Breast epithelium (tissue), 4 donors: Measurements from ENCODE around the gene POC5. TPM values are rescaled to one million over a fixed set of nuclear protein-coding genes. Genes with fewer than 3 reads are reported as not detected.

ENCODE experiments used
- DNase-seq, 2 donors: peaks; one replicate each; pipeline ENCODE4 v3.0.0-alpha.2; 2019; ENCODE audit warnings: low spot score in 2 of 2
- H3K27ac ChIP-seq, 2 donors: fragments of 200-600 bp; sonication (generic) in 1 of 2; one replicate each; pipeline ENCODE4 v1.5.1; 2016 to 2019; ENCODE audit warnings: mild to moderate bottlenecking in 1 of 2
- H3K27me3 ChIP-seq, 2 donors: fragments of 200-600 bp; sonication (generic) in 1 of 2; one replicate each; pipeline versions ENCODE4 v1.5.1 to v1.6.0; 2017 to 2019; ENCODE audit warnings: control low read depth in 1 of 2, mild to moderate bottlenecking in 1 of 2
- H3K36me3 ChIP-seq: fragments of 200-600 bp; one replicate; pipeline ENCODE4 v1.5.1; 2019
- H3K4me1 ChIP-seq, 2 donors: fragments of 200-600 bp; sonication (generic); one replicate each; pipeline ENCODE4 v1.5.1; 2016 to 2019; ENCODE audit warnings: control low read depth in 1 of 2
- H3K4me3 ChIP-seq, 3 donors: fragments of 200-600 bp; sonication (generic); 1 replicate in 2 of 3; 2 replicates in 1 of 3; pipeline ENCODE4 v1.5.1; 2016 to 2019; ENCODE audit warnings: mild to moderate bottlenecking in 3 of 3, moderate library complexity in 2 of 3
- H3K9me3 ChIP-seq, 2 donors: fragments of 200-600 bp; sonication (generic) in 1 of 2; one replicate each; pipeline ENCODE4 v1.5.1; 2016 to 2019; ENCODE audit warnings: control low read depth in 1 of 2
- CTCF ChIP-seq, 3 donors: fragments of 450-650 bp; IDR thresholded peaks; one replicate each; pipeline ENCODE4 v1.5.1; 2016 to 2017; ENCODE audit warnings: antibody characterized with exemption in 3 of 3, mild to moderate bottlenecking in 3 of 3, moderate library complexity in 3 of 3
- POLR2A ChIP-seq: fragments of 450-650 bp; IDR thresholded peaks from one replicate; pipeline ENCODE4 v1.6.1; 2016; ENCODE audit warnings: antibody characterized with exemption, mild to moderate bottlenecking, moderate library complexity
- POLR2AphosphoS5 ChIP-seq, 3 donors: sonication (generic); formaldehyde crosslinking; IDR thresholded peaks; one replicate each; pipeline ENCODE4 v1.6.1; 2017; ENCODE audit warnings: antibody characterized with exemption in 3 of 3
- intact Hi-C: fragments of 100-400 bp; cut with DNase I; formaldehyde crosslinking; loops from one replicate; pipeline ENCODE4 v1.15.1; 2023; ENCODE audit warnings: low total_unique reads
- total RNA-seq, 3 donors: library from RNA; depleted of rRNA; stranded (reverse); fragments of >200 nt; gene quantifications; one replicate each; pipeline ENCODE4 v1.1.0, GENCODE V29; 2016

POC5 gene
- total RNA-seq, 3 donors from 2014 or later, result 8.2 to 22.9 (median 18.9) TPM

DNA sequence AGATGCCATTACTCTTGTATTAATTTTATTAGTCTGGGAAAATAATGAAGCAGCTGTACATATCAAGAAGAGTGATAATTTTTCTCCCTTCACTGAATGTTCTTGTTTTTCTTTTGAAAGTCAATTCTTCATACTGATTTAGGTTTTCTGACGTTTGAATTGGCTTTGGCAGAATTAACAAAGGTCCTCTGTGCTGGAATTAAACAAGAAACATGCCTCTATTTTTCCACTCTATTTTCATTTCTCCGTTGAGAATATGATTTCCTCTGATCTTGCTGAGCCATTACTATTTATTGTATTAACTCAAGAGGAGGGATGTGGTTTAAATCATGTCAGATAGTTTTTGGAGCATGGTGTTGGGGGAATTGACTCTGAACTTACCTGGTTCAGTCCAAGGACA is 63.7 kb downstream of the POC5 start:
- H3K27me3 ChIP-seq, result no peaks in the 10 kb centered on the region
- no peak overlapping the region for H3K27ac ChIP-seq
- H3K36me3 ChIP-seq, result no peaks in the 10 kb centered on the region
- no peak overlapping the region for H3K4me3 ChIP-seq
- intact Hi-C loops, result no loop called here
- H3K4me1 ChIP-seq, result no peaks in the 10 kb centered on the region
- H3K9me3 ChIP-seq, result no peaks in the 10 kb centered on the region
- DNase-seq, result no peak
- TF ChIP-seq POLR2A, result no peak
- TF ChIP-seq CTCF (IDR thresholded peaks at IDR 0.05), result no peak
- no peak for TF ChIP-seq POLR2AphosphoS5 (IDR thresholded peaks at IDR 0.05)

- no peaks in the 10 kb centered on the region for H3K27me3 ChIP-seq
Measured at GRCh38 chr5:75651575-75652238, 65.5 kb downstream of the POC5 start.

GRCh38 chr5:75648712-75649111 is 68.5 kb downstream of the POC5 start:
- Histone ChIP-seq H3K4me1 (no peaks in the 10 kb centered on the region), H3K9me3 (no peaks in the 10 kb centered on the region), H3K27ac (no peak overlapping the region), H3K36me3 (no peaks in the 10 kb centered on the region), H3K27me3 (no peaks in the 10 kb centered on the region), H3K4me3 (no peak overlapping the region)
- no peak for DNase-seq
- TF ChIP-seq POLR2A (no peak), CTCF (IDR thresholded peaks at IDR 0.05) (no peak), POLR2AphosphoS5 (IDR thresholded peaks at IDR 0.05) (no peak)
- intact Hi-C loops, result no loop called here

More at GRCh38 chr5:75651575-75652238, 65.5 kb downstream of the POC5 start:
- H3K4me1 ChIP-seq, result no peaks in the 10 kb centered on the region
- no peak for DNase-seq
- H3K9me3 ChIP-seq, result no peaks in the 10 kb centered on the region
- H3K36me3 ChIP-seq, result no peaks in the 10 kb centered on the region
- no peak overlapping the region for H3K4me3 ChIP-seq
- intact Hi-C loops, result no loop called here
- no peak for TF ChIP-seq CTCF (IDR thresholded peaks at IDR 0.05)
- no peak for TF ChIP-seq POLR2AphosphoS5 (IDR thresholded peaks at IDR 0.05)
- TF ChIP-seq POLR2A, result no peak
- no peak overlapping the region for H3K27ac ChIP-seq

DNA sequence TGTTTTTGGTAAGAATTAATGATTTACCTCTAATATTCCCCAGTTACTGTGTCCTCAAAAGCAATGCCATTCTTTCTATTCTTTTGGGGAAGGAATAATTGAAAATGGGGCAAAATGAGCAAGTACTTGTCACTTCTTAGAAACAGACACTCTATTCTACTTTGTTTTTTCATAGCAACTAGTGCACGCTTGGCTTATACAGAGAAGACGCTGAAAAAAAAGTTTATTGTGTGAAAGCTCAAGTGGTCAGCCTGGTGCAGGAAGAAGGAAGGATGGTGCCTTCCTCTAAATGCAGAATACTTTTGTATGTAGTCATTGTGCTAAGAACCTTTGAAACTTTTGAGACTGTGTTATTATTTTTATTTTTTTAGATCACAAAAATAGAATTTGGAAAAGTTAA is 76.4 kb downstream of the POC5 start:
- intact Hi-C loops, result no loop called here
- H3K4me3 ChIP-seq, result no peak overlapping the region
- H3K36me3 ChIP-seq, result no peaks in the 10 kb centered on the region
- H3K9me3 ChIP-seq, result no peaks in the 10 kb centered on the region
- H3K4me1 ChIP-seq, result no peaks in the 10 kb centered on the region
- TF ChIP-seq CTCF (IDR thresholded peaks at IDR 0.05) (no peak), POLR2A (no peak), POLR2AphosphoS5 (IDR thresholded peaks at IDR 0.05) (no peak)
- H3K27me3 ChIP-seq, result no peaks in the 10 kb centered on the region
- DNase-seq, result no peak
- no peak overlapping the region for H3K27ac ChIP-seq

- no peaks in the 10 kb centered on the region for H3K36me3 ChIP-seq
- TF ChIP-seq POLR2AphosphoS5 (IDR thresholded peaks at IDR 0.05) (no peak), POLR2A (no peak), CTCF (IDR thresholded peaks at IDR 0.05) (no peak)
- no peak overlapping the region for H3K27ac ChIP-seq
- no peaks in the 10 kb centered on the region for H3K27me3 ChIP-seq
- H3K4me1 ChIP-seq, result no peaks in the 10 kb centered on the region
- DNase-seq, result no peak
- intact Hi-C loops, result no loop called here
- no peaks in the 10 kb centered on the region for H3K9me3 ChIP-seq
- H3K4me3 ChIP-seq, result no peak overlapping the region
Measured at GRCh38 chr5:75640395-75640794, 76.8 kb downstream of the POC5 start.
